HEK293 (cell line): ENCODE measurements around the gene MXI1.

Source experiments
- CTCF ChIA-PET: fragments of 350-600 bp; formaldehyde crosslinking; extraction: SDS; loops from one replicate; lab custom pipeline; 2021; ENCODE audit warnings: antibody characterized with exemption; lab: Yijun Ruan, JAX
- POLR2A ChIA-PET: fragments of 300-600 bp; formaldehyde crosslinking; extraction: SDS; loops from one replicate; lab custom pipeline; 2020; ENCODE audit warnings: antibody characterized with exemption, inconsistent platforms; lab: Yijun Ruan, JAX
- H3K27ac ChIP-seq: fragments of 200-500 bp; sonication (Bioruptor generic); 2 replicates; pipeline ENCODE4 v1.5.1; 2014; ENCODE audit warnings: low read depth, low read length, control low read depth, inconsistent platforms; ENCODE audit errors: extremely low read depth
- H3K36me3 ChIP-seq, 2 experiments: fragments of 200-500 bp in 1 of 2; sonication (Bioruptor generic) in 1 of 2; 1 replicate in 1 of 2; 2 replicates in 1 of 2; pipeline ENCODE4 v1.5.1; 2014 to 2017; ENCODE audit warnings: inconsistent platforms in 2 of 2, low read length in 2 of 2; ENCODE audit not compliant: control insufficient read depth in 2 of 2, insufficient read depth in 1 of 2
- H3K4me1 ChIP-seq: fragments of 200-500 bp; sonication (Bioruptor generic); 2 replicates; pipeline ENCODE4 v1.5.1; 2014; ENCODE audit warnings: mild to moderate bottlenecking, low read length, inconsistent platforms; ENCODE audit not compliant: control insufficient read depth, insufficient read depth
- H3K4me3 ChIP-seq: 2 replicates; pipeline ENCODE4 v1.5.1; 2011; ENCODE audit warnings: low read depth, mild to moderate bottlenecking, control low read depth, low read length, moderate library complexity
- H3K9me3 ChIP-seq: fragments of 200-500 bp; sonication (Bioruptor generic); 2 replicates; pipeline ENCODE4 v1.5.1; 2014; ENCODE audit warnings: low read depth, low read length, inconsistent platforms; ENCODE audit not compliant: control insufficient read depth, insufficient read depth
- GFI1B ChIP-seq: fragments of 450-650 bp; formaldehyde crosslinking; IDR thresholded peaks from 2 replicates; pipeline ENCODE4 v1.5.1; 2016; ENCODE audit warnings: missing biosample characterization, missing genetic modification characterization
- GLIS2 ChIP-seq: fragments of 450-650 bp; formaldehyde crosslinking; IDR thresholded peaks from 2 replicates; pipeline ENCODE4 v1.5.1; 2016; ENCODE audit warnings: missing biosample characterization, missing genetic modification characterization
- HOXA7 ChIP-seq: sonication (generic); formaldehyde crosslinking; IDR thresholded peaks from 2 replicates; pipeline ENCODE4 v1.8.1; 2022; ENCODE audit warnings: missing genetic modification reagents, borderline replicate concordance
- SCRT1 ChIP-seq: fragments of 450-650 bp; formaldehyde crosslinking; IDR thresholded peaks from 2 replicates; pipeline ENCODE4 v1.5.1; 2016; ENCODE audit warnings: missing biosample characterization, missing genetic modification characterization, borderline replicate concordance
- ZBTB48 ChIP-seq: fragments of 450-650 bp; formaldehyde crosslinking; IDR thresholded peaks from 2 replicates; pipeline ENCODE4 v1.5.1; 2016; ENCODE audit warnings: missing biosample characterization, missing genetic modification characterization
- ZFP41 ChIP-seq: fragments of 450-650 bp; formaldehyde crosslinking; IDR thresholded peaks from 2 replicates; pipeline ENCODE4 v1.5.1; 2016; ENCODE audit warnings: missing biosample characterization, missing genetic modification characterization, borderline replicate concordance
- ZNF155 ChIP-seq: fragments of 450-650 bp; formaldehyde crosslinking; IDR thresholded peaks from 2 replicates; pipeline ENCODE4 v1.5.1; 2016; ENCODE audit warnings: missing biosample characterization, missing genetic modification characterization
- ZNF19 ChIP-seq: fragments of 450-650 bp; formaldehyde crosslinking; IDR thresholded peaks from 2 replicates; pipeline ENCODE4; 2016; ENCODE audit warnings: missing biosample characterization, missing genetic modification characterization, low read depth
- ZNF366 ChIP-seq: fragments of 450-650 bp; formaldehyde crosslinking; conservative IDR thresholded peaks from 2 replicates; pipeline ENCODE4 v1.5.1; 2016; ENCODE audit warnings: missing biosample characterization, missing genetic modification characterization
- ZNF558 ChIP-seq: fragments of 450-650 bp; formaldehyde crosslinking; IDR thresholded peaks from 2 replicates; pipeline ENCODE4 v1.5.1; 2016; ENCODE audit warnings: missing biosample characterization, missing genetic modification characterization
- ZNF776 ChIP-seq: fragments of 450-650 bp; formaldehyde crosslinking; IDR thresholded peaks from 2 replicates; pipeline ENCODE4 v1.5.0; 2017; ENCODE audit warnings: missing biosample characterization, missing genetic modification characterization, borderline replicate concordance
- ZNF843 ChIP-seq: fragments of 450-650 bp; formaldehyde crosslinking; IDR thresholded peaks from 2 replicates; pipeline ENCODE4 v1.5.1; 2016; ENCODE audit warnings: missing biosample characterization, missing genetic modification characterization
- ZSCAN23 ChIP-seq: fragments of 450-650 bp; formaldehyde crosslinking; IDR thresholded peaks from 2 replicates; pipeline ENCODE4 v1.5.1; 2016; ENCODE audit warnings: missing biosample characterization, missing genetic modification characterization
- TF ChIP-seq, protein P1 (sequence below): fragments of 450-650 bp; formaldehyde crosslinking; IDR thresholded peaks from 2 replicates; pipeline ENCODE4 v1.5.1; 2016; ENCODE audit warnings: missing biosample characterization, missing genetic modification characterization
- TF ChIP-seq, protein P2 (sequence below): fragments of 450-650 bp; formaldehyde crosslinking; IDR thresholded peaks from 2 replicates; pipeline ENCODE4 v1.5.1; 2016; ENCODE audit warnings: missing biosample characterization, missing genetic modification characterization
- TF ChIP-seq, protein P3 (sequence below): fragments of 450-650 bp; formaldehyde crosslinking; IDR thresholded peaks from 2 replicates; pipeline ENCODE4 v1.5.1; 2016; ENCODE audit warnings: missing biosample characterization, missing genetic modification characterization
- TF ChIP-seq, protein P4 (sequence below): fragments of 450-650 bp; formaldehyde crosslinking; IDR thresholded peaks from 2 replicates; pipeline ENCODE4 v1.5.1; 2017; ENCODE audit warnings: missing biosample characterization, missing genetic modification characterization
- TF ChIP-seq, protein P5 (sequence below): fragments of 450-650 bp; formaldehyde crosslinking; IDR thresholded peaks from 2 replicates; pipeline ENCODE4 v1.5.1; 2016; ENCODE audit warnings: missing biosample characterization, missing genetic modification characterization

MXI1 gene

DNA sequence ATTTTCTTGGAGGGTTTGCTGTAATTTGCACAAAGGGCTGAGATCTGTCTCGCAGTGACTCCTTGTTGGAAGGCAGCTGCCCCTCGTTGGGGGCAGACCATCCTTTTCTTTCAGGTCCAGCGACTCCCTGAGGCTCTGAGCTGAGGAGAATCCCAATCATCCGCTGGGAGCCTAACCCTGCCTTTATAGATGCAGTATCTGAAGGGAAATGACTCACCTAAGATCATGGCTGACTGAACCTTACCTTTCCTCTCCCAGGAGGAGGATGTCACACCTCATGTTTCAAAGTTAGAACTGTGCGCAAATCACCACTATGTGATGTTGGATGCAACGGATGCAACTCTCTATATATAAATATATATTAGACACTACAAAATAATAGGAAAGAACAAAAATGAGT, 36.4 kb upstream of the MXI1 start (continued):
- TF ChIP-seq, protein P1, sequence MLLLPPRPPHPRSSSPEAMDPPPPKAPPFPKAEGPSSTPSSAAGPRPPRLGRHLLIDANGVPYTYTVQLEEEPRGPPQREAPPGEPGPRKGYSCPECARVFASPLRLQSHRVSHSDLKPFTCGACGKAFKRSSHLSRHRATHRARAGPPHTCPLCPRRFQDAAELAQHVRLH (tag by site-specific recombination), result no peak
- TF ChIP-seq ZNF843 (tag by site-specific recombination), result no peak
- no peak for TF ChIP-seq SCRT1 (tag by site-specific recombination)

DNA sequence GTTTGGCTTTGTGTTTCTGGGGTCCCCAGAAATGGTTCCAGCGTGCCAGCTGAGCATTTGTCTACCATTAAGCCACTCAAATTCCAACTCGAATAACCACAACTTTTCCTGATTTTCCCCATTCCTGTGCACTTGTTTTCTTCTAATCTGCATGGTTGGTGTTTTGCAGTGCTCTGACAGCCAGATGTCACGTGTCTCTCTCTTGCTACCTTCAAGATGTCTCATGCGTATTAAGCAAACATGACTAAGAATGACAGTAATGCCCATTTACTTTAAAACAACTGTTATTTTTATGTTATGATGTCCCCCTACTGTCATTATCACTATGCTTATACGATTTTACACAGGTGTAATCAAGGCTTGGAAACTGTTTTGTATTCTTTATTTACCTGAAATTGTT, 35.2 kb upstream of the MXI1 start:
- Histone ChIP-seq H3K9me3 (no peaks in the 10 kb centered on the region), H3K27ac (no peak overlapping the region), H3K4me3 (no peak overlapping the region), H3K4me1 (no peaks in the 10 kb centered on the region), H3K36me3 (no peaks in the 10 kb centered on the region)
- ChIA-PET POLR2A (interaction anchor here (0.7 kb wide), 1 partner anchor 165 kb away, joined by 4 read pairs; no protein-coding TSS in a partner anchor), CTCF (interaction anchor here (0.9 kb wide), 1 partner anchor 18 kb away, joined by 3 read pairs; no protein-coding TSS in a partner anchor)
- no peak for TF ChIP-seq ZNF776 (tag by site-specific recombination)

DNA sequence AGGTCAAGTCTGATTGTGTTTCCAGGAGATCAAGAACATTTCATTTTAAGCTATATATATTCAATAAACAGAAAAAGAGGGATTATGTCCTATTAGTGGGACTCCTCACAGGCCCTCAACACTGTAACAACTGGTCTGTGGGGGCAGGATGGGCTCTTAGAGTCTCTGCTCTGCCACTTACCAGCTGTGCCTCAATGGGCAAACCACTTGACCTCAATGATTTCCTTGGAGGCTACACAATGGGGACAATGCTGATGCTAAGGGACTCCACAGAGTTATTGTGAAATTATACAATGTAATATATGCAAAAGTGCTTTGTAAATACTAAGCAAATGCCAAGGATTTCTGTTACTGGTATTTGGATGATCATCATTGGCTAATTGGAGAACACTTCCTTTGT, 33.2 kb upstream of the MXI1 start:
- no peak overlapping the region for H3K4me3 ChIP-seq
- H3K9me3 ChIP-seq, result no peaks in the 10 kb centered on the region
- POLR2A ChIA-PET, result no interaction called here
- no peaks in the 10 kb centered on the region for H3K36me3 ChIP-seq
- TF ChIP-seq ZNF19 (tag by site-specific recombination) (no peak), ZFP41 (no peak), ZSCAN23 (tag by site-specific recombination) (no peak), HOXA7 (CRISPR knock-in tag) (no peak), ZNF558 (no peak), ZBTB48 (tag by site-specific recombination) (no peak), GLIS2 (tag by site-specific recombination) (no peak), GFI1B (tag by site-specific recombination) (no peak), ZNF155 (tag by site-specific recombination) (no peak), ZNF366 (tag by site-specific recombination) (no peak)
- TF ChIP-seq, protein P2, sequence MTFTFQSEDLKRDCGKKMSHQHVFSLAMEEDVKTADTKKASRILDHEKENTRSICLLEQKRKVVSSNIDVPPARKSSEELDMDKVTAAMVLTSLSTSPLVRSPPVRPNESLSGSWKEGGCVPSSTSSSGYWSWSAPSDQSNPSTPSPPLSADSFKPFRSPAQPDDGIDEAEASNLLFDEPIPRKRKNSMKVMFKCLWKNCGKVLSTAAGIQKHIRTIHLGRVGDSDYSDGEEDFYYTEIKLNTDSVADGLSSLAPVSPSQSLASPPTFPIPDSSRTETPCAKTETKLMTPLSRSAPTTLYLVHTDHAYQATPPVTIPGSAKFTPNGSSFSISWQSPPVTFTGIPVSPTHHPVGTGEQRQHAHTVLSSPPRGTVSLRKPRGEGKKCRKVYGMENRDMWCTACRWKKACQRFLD (tag by site-specific recombination), result no peak
- TF ChIP-seq, protein P3, sequence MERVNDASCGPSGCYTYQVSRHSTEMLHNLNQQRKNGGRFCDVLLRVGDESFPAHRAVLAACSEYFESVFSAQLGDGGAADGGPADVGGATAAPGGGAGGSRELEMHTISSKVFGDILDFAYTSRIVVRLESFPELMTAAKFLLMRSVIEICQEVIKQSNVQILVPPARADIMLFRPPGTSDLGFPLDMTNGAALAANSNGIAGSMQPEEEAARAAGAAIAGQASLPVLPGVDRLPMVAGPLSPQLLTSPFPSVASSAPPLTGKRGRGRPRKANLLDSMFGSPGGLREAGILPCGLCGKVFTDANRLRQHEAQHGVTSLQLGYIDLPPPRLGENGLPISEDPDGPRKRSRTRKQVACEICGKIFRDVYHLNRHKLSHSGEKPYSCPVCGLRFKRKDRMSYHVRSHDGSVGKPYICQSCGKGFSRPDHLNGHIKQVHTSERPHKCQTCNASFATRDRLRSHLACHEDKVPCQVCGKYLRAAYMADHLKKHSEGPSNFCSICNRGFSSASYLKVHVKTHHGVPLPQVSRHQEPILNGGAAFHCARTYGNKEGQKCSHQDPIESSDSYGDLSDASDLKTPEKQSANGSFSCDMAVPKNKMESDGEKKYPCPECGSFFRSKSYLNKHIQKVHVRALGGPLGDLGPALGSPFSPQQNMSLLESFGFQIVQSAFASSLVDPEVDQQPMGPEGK (tag by site-specific recombination), result no peak
- TF ChIP-seq, protein P4, sequence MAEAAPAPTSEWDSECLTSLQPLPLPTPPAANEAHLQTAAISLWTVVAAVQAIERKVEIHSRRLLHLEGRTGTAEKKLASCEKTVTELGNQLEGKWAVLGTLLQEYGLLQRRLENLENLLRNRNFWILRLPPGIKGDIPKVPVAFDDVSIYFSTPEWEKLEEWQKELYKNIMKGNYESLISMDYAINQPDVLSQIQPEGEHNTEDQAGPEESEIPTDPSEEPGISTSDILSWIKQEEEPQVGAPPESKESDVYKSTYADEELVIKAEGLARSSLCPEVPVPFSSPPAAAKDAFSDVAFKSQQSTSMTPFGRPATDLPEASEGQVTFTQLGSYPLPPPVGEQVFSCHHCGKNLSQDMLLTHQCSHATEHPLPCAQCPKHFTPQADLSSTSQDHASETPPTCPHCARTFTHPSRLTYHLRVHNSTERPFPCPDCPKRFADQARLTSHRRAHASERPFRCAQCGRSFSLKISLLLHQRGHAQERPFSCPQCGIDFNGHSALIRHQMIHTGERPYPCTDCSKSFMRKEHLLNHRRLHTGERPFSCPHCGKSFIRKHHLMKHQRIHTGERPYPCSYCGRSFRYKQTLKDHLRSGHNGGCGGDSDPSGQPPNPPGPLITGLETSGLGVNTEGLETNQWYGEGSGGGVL (tag by site-specific recombination), result no peak
- TF ChIP-seq, protein P5, sequence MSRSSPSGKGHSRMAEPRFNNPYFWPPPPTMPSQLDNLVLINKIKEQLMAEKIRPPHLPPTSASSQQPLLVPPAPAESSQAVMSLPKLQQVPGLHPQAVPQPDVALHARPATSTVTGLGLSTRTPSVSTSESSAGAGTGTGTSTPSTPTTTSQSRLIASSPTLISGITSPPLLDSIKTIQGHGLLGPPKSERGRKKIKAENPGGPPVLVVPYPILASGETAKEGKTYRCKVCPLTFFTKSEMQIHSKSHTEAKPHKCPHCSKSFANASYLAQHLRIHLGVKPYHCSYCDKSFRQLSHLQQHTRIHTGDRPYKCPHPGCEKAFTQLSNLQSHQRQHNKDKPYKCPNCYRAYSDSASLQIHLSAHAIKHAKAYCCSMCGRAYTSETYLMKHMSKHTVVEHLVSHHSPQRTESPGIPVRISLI (tag by site-specific recombination), result no peak
- H3K27ac ChIP-seq, result no peak overlapping the region
- CTCF ChIA-PET, result interaction anchor here (0.5 to 2.3 kb wide), 3 partner anchors 34 to 408 kb away, joined by 5 to 7 read pairs (median 7); no protein-coding TSS in a partner anchor
- H3K4me1 ChIP-seq, result no peaks in the 10 kb centered on the region
